ENCODE data around the gene ARPC3.
"Not testable (repeated sequence)": the region's sequence is repeated elsewhere in the genome, so short reads cannot be mapped to it uniquely, and the experiment has no call there.

The ARPC3 gene

GRCh38 chr12:110466791-110467190 is 16.7 kb upstream of the ARPC3 start:
- TF ChIP-seq CTCF (IDR thresholded peaks at IDR 0.05; ENCODE audit: low read depth, low read length, missing control alignments): no peak
- in situ Hi-C loops (cut with HindIII; ENCODE audit: low pct_ligation_motif_present, low sequenced_read_pairs): no loop called here
- Histone ChIP-seq H3K27ac (no peak overlapping the region), H3K36me3 (replicated peaks) (no peaks in the 10 kb centered on the region), H3K27me3 (replicated peaks) (no peaks in the 10 kb centered on the region), H3K4me3 (ENCODE audit: low read depth, low read length) (peak overlapping the region; percentile 2)
- no peak for DNase-seq

- H3K4me3 ChIP-seq (ENCODE audit: low read depth, low read length); in situ Hi-C loops (cut with HindIII; ENCODE audit: low pct_ligation_motif_present, low sequenced_read_pairs); DNase-seq; H3K36me3 ChIP-seq (replicated peaks); H3K27me3 ChIP-seq (replicated peaks); H3K27ac ChIP-seq: not testable (repeated sequence)
Measured at GRCh38 chr12:110465765-110466164, 15.6 kb upstream of the ARPC3 start.

GRCh38 chr12:110465024-110465423 is 14.9 kb upstream of the ARPC3 start:
- H3K27ac ChIP-seq: no peak overlapping the region

GRCh38 chr12:110461189-110461588 is 11.1 kb upstream of the ARPC3 start:
- DNase-seq; H3K36me3 ChIP-seq (replicated peaks); in situ Hi-C loops (cut with HindIII; ENCODE audit: low pct_ligation_motif_present, low sequenced_read_pairs); H3K4me3 ChIP-seq (ENCODE audit: low read depth, low read length); H3K27ac ChIP-seq; H3K27me3 ChIP-seq (replicated peaks): not testable (repeated sequence)

More at GRCh38 chr12:110465024-110465423, 14.9 kb upstream of the ARPC3 start:
- DNase-seq: no peak
- Histone ChIP-seq H3K4me3 (ENCODE audit: low read depth, low read length) (no peak overlapping the region), H3K36me3 (replicated peaks) (peaks cover 4% of the 10 kb centered on the region), H3K27me3 (replicated peaks) (no peaks in the 10 kb centered on the region)
- no peak for TF ChIP-seq CTCF (IDR thresholded peaks at IDR 0.05; ENCODE audit: low read depth, low read length, missing control alignments)
- in situ Hi-C loops (cut with HindIII; ENCODE audit: low pct_ligation_motif_present, low sequenced_read_pairs): no loop called here

- no peaks in the 10 kb centered on the region for H3K27me3 ChIP-seq (replicated peaks)
- in situ Hi-C loops (cut with HindIII; ENCODE audit: low pct_ligation_motif_present, low sequenced_read_pairs): no loop called here
- H3K4me3 ChIP-seq (ENCODE audit: low read depth, low read length): no peak overlapping the region
- no peak for TF ChIP-seq CTCF (IDR thresholded peaks at IDR 0.05; ENCODE audit: low read depth, low read length, missing control alignments)
- DNase-seq: no peak
- no peak overlapping the region for H3K27ac ChIP-seq
- H3K36me3 ChIP-seq (replicated peaks): peaks cover 15% of the 10 kb centered on the region
Measured at GRCh38 chr12:110458756-110459155, 8.6 kb upstream of the ARPC3 start.

GRCh38 chr12:110453569-110454296 is 3.6 kb upstream of the ARPC3 start:
- Histone ChIP-seq H3K36me3 (replicated peaks) (peaks cover 9% of the 10 kb centered on the region), H3K27ac (no peak overlapping the region)
- no peak for DNase-seq

More at GRCh38 chr12:110453569-110454296, 3.6 kb upstream of the ARPC3 start:
- H3K4me3 ChIP-seq (ENCODE audit: low read depth, low read length): no peak overlapping the region
- no peak for TF ChIP-seq CTCF (IDR thresholded peaks at IDR 0.05; ENCODE audit: low read depth, low read length, missing control alignments)
- in situ Hi-C loops (cut with HindIII; ENCODE audit: low pct_ligation_motif_present, low sequenced_read_pairs): no loop called here
- no peaks in the 10 kb centered on the region for H3K27me3 ChIP-seq (replicated peaks)

All from brain microvascular endothelial cell (primary cell).